PC-3 (cell line): ENCODE results near the gene CDH4.

Experiments
- EZH2 ChIP-seq: fragments of 300-600 bp; sonication (generic); IDR thresholded peaks from one replicate; pipeline ENCODE4 v1.6.1; 2017; ENCODE audit warnings: antibody characterized with exemption, mild to moderate bottlenecking, low read length; ENCODE audit not compliant: unreplicated experiment
- EZH2phosphoT487 ChIP-seq: fragments of 300-600 bp; sonication (generic); IDR thresholded peaks from 2 replicates; pipeline ENCODE4 v1.6.1; 2018; ENCODE audit warnings: mild to moderate bottlenecking, antibody characterized with exemption, low read length, borderline replicate concordance
- TF ChIP-seq, protein P1 (sequence below): fragments of 300-600 bp; sonication (generic); conservative IDR thresholded peaks from 2 replicates; pipeline ENCODE4 v1.5.1; 2017; ENCODE audit warnings: antibody characterized with exemption, low read depth, mild to moderate bottlenecking, low read length

DNA sequence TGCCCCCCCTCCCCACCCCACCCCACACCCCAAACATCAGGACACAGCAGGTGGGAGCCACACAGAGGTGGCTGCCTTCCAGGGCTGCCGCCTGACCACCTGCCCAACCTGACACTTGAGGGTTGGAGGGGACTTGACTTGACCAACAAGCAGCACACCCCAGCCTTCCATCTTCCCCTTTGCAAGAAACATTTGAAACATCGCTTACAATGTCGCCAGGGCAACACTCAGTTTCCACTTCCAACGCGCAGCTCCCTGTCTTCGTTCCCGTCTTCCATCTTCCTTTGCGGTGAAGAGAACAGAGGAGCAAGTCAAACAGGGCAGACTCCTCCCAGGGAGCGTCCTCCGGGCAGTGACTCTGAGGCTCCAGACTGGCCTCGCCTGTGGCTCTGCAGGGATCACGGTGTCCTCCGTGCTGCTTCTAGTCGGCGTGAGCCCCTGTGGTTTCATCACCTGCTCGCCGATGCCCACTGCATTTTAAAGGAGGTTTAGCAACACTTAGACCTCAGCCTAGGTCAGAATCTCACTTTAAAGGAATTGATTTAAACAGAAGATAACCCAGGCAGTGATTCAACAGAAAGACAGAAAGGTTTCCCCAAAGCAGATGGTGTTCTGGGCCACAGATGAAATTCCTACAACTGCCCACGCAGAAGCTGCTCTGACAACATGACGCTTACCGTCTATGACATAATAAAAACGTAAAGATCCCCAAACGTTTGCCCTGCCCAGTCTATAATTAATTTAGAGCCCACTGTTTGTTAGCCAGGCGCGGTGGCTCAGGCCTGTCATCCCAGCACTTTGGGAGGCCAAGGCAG lies 682.9 kb downstream of the CDH4 start:
- TF ChIP-seq, protein P1, sequence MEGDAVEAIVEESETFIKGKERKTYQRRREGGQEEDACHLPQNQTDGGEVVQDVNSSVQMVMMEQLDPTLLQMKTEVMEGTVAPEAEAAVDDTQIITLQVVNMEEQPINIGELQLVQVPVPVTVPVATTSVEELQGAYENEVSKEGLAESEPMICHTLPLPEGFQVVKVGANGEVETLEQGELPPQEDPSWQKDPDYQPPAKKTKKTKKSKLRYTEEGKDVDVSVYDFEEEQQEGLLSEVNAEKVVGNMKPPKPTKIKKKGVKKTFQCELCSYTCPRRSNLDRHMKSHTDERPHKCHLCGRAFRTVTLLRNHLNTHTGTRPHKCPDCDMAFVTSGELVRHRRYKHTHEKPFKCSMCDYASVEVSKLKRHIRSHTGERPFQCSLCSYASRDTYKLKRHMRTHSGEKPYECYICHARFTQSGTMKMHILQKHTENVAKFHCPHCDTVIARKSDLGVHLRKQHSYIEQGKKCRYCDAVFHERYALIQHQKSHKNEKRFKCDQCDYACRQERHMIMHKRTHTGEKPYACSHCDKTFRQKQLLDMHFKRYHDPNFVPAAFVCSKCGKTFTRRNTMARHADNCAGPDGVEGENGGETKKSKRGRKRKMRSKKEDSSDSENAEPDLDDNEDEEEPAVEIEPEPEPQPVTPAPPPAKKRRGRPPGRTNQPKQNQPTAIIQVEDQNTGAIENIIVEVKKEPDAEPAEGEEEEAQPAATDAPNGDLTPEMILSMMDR: no peak
- no peak for TF ChIP-seq EZH2
- TF ChIP-seq EZH2phosphoT487: no peak
